ENCODE data around the gene CIRBP. TPM values are rescaled to one million over a fixed set of nuclear protein-coding genes. Genes with fewer than 3 reads are reported as not detected.

The CIRBP gene
- total RNA-seq, 1 donor from 2014 or later = 118 TPM

Other genes starting within 250 kb of the CIRBP start
- gene TMEM259, start 248.2 kb upstream of the CIRBP start, total RNA-seq = 31.8 and 60.1 TPM in 2 replicates
- not detected in 2 replicates for gene RNU6-2, start 247.8 kb upstream of the CIRBP start, total RNA-seq
- gene CNN2, start 242.7 kb upstream of the CIRBP start, total RNA-seq = 92.6 and 93.6 TPM in 2 replicates
- gene ABCA7, start 229.2 kb upstream of the CIRBP start, total RNA-seq = 3.7 and 4.6 TPM in 2 replicates
- gene ARHGAP45, start 202.2 kb upstream of the CIRBP start, total RNA-seq = 13.5 and 24.6 TPM in 2 replicates
- gene POLR2E, start 174.0 kb upstream of the CIRBP start, total RNA-seq = 87.6 and 89.4 TPM in 2 replicates
- 461 and 469 TPM in 2 replicates for gene GPX4, start 165.3 kb upstream of the CIRBP start, total RNA-seq
- 14.8 and 29.0 TPM in 2 replicates for gene SBNO2, start 95.1 kb upstream of the CIRBP start, total RNA-seq
- gene STK11, start 63.6 kb upstream of the CIRBP start, total RNA-seq = 67.6 and 69.3 TPM in 2 replicates
- gene CBARP, start 31.3 kb upstream of the CIRBP start, total RNA-seq = 0.64 and 1.9 TPM in 2 replicates
- gene ATP5F1D, start 27.6 kb upstream of the CIRBP start, total RNA-seq = 16.8 and 23.6 TPM in 2 replicates
- 4.9 and 7.0 TPM in 2 replicates for gene MIDN, start 20.7 kb upstream of the CIRBP start, total RNA-seq
- 16.4 and 19.7 TPM in 2 replicates for gene FAM174C, start 6.2 kb downstream of the CIRBP start, total RNA-seq
- 0.13 and 0.25 TPM in 2 replicates for gene EFNA2, start 16.5 kb downstream of the CIRBP start, total RNA-seq
- gene NDUFS7, start 114.6 kb downstream of the CIRBP start, total RNA-seq = 67.7 and 92.3 TPM in 2 replicates
- gene GAMT, start 132.2 kb downstream of the CIRBP start, total RNA-seq = 9.1 and 10.2 TPM in 2 replicates
- 69.4 and 70.3 TPM in 2 replicates for gene DAZAP1, start 138.3 kb downstream of the CIRBP start, total RNA-seq
- gene RPS15, start 169.1 kb downstream of the CIRBP start, total RNA-seq = 352 and 534 TPM in 2 replicates
- gene APC2, start 180.8 kb downstream of the CIRBP start, total RNA-seq = under 0.01 TPM in 2 replicates
- gene C19orf25, start 209.9 kb downstream of the CIRBP start, total RNA-seq = 15.4 and 24.4 TPM in 2 replicates
- 0.26 and 1.0 TPM in 2 replicates for gene PCSK4, start 221.0 kb downstream of the CIRBP start, total RNA-seq
- gene REEP6, start 221.8 kb downstream of the CIRBP start, total RNA-seq = 0.26 and 0.51 TPM in 2 replicates
- gene ADAMTSL5, start 243.7 kb downstream of the CIRBP start, total RNA-seq = not detected in 2 replicates

All from dermis microvascular lymphatic vessel endothelial cell (primary cell).